ENCODE results near the gene CSNK2A1.
A peak's percentile ranks its signal among the peaks of the same experiment; 100 is the strongest.
"Not testable (repeated sequence)": the region's sequence is repeated elsewhere in the genome, so short reads cannot be mapped to it uniquely, and the experiment has no call there.

Gene CSNK2A1

DNA sequence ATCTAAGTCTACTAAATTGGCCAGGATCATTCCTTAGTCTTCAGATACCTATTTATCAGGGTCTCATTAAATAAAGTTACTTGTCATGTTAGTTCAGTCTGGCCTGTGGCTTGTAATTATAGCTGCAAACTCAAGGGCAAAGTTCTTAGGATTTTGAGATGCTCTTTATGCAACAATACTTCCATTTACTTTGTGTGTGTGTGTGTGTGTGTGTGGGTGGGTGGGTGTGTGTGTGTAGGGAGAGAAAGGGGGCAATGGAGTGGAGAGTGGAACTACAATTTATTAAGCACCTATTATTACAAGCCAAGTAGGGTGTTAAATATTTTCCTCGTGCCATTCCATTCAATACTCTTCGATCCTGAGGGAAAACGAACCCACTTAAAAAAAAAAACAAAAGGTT, 63.5 kb downstream of the CSNK2A1 start:
- DNase-seq: no peak

DNA sequence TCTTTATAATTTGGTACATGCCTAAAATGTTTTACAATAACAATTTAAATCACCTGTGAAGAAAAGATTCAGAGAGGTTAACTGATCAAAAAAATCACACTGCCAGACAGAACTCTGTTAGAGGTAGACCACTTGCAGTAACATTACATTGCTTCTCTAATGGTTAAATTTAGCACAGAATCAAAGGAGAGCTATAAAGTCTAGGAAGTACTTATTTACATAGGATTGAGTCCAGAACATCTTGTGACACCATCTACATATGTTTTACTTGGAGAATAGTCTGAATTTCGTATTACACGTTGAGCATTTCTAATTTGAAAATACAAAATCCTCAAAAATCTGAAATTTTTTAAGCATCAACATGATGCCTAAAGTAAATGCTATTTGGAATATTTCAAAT, 64.1 kb downstream of the CSNK2A1 start:
- DNase-seq: no peak

DNA sequence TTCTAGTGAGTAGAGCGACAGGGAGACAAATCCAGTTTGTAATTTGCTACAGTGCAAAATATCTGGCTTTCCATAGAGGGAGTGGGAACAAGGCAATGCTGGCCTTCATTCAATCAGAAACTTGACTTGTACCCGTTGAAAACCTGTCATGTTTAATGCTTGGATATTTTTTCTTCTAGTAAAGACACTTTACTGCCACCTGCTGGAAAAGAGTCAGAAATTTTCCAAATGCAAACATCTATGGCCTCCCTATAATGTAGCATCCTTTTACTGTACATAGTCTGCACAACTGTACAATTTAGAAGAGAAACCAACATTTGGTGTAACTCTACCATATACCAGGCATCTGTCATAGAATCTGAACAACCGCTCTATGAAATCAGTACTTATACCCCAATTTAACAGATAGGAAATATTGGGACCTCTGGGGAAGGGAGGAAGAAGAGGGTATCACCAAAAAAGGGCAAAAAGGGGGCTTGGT, 64.6 kb downstream of the CSNK2A1 start:
- DNase-seq: peak; percentile 23 to 59

DNA sequence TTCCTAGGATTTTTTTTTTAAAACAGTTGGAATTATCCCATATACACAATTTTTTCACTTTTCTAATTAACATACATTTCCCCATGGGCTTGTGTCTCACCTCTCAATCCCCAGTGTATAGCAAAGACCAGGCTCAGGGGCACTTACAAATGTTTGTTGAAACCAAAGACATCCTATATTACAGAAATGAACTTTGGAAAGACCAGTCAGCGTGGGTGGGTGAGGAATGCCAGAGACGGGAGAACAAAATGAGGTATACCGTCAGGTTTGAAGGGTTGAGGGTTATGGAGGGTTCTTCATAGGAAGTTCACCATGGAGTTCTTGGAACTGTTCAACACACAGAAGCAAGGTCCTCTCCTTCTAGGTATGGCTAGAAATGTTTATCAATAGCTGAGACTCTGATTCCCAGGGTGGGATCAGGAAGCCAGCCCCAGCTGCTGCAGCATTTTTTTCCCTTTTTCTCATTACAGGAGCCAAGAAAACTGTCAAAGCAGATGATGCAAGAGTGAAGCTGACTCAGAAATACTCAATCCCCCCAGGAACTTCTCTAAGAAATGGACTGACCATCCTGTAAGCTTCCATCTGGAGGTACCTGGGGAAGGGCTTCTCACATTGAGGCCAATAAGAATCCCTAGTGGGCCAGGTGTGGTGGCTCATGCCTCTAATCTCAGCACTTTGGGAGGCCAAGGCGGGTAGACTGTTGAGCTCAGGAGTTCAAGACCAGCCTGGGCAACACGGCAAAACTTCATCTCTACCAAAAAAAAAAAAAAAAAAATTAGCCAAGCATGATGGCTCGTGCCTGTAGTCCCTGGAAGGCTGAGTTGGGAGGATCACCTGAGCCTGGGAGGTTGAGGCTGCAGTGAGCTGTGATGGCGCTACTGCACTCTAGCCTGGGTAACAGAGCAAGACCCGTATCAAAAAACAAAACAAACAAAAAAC, 65.3 kb downstream of the CSNK2A1 start:
- DNase-seq: no peak

DNA sequence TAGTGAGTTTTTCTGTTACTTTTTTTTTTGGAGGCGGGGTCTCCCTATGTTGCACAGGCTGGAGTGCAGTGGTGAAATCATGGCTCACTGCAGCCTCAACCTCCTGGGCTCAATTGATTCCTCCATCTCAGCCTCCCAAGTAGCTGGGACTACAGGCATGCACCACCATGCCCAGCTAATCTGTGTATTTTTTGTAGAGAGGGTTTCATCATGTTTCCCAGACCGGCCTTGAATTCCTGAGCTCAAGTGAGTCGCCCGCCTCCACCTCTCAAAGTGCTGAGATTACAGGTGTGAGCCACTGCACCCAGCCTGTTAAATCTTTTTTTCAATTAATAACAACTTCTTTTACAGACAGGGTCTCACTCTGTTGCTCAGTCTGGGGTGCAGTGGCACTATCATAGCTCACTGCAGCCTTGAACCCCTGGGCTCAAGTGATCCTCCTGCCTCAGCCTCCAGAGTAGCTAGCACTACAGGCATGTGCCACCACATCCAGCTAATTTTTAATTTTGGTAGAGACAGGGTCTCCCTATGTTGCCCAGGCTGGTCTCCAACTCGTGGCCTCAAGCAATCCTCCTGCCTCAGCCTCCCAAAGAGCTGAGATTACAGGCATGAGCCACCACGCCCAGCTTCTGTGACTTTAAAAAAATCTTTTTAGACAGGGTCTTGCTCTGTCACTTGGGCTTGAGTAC, 66.9 kb downstream of the CSNK2A1 start:
- not testable (repeated sequence) for DNase-seq

DNA sequence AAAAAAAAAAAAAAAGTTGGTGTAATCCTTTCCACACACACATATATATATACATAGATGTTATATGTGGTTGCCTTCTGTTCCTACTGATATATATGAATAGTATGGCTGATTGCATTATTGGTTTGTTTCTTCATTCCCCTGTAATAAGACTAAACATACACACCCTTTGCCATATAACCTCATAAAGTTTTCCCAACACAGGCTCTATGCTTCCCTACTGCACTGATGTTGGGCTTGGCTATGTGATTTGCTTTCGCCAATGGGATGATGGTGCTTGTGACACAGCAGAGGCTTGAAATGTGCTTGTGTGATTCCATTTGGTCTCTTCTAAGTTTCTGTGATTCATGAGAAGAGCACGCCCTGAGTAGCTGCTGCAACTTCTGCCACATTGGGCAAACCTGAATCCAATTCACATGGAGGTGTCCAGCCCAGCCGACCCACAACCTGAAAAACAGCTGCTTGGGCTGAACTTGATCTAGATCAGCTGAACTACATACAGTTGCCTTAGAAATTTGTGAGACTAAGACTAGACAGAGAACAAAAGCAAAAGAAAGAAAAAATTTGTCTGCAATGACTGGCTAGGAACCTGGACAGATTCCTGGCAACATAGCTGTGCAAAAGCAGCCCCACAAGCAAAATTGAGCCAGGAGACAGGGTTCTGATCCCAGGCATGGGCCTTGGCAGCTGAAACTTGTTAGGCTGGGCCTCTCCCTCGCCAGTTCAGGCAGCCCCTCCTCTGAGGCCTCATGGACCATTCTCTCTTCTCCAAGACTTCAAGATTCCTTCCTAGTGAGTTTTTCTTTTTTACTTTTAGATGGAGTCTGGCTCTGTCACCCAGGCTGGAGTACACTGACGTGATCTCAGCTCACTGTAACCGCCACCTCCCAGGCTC, 67.9 kb downstream of the CSNK2A1 start:
- no peak for DNase-seq

DNA sequence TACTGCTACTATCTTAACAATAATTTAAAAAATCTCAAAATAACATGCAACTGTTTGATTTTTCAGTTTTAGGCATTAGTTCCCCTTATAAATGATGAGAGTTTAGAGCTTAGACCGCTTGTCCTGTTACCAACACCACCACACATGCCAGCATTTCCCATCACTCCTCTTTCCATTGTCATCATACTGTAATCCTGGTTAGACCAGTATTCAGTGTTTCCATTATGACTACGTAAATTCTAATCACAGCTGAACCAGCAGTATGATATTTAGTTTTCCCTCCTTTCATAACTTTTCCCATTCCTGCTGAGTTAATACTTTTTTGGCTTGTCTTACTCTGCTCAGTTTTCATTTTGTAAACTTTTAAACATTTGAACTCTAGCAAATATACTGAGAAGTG, 69.0 kb downstream of the CSNK2A1 start:
- no peak for DNase-seq

DNA sequence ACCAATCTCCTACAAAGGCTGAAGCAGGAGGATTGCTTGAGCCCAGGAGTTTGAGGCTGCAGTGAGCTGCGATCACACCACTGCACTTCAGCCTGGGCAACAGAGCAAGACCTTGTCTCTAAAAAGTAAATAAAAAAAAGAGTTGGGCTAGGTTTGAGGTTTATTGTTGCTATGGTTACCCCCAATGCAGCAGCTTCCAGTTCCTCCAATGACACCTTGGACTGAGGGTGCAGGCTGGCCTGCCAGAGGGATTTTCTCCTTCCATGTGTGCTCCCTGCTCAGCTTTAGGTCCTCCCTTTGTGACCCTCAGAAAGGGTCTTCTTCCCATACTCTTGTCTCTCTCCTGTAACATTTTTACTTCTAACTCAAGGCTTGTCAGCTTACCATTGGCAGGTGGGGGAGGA, 70.7 kb downstream of the CSNK2A1 start:
- no peak for DNase-seq

DNA sequence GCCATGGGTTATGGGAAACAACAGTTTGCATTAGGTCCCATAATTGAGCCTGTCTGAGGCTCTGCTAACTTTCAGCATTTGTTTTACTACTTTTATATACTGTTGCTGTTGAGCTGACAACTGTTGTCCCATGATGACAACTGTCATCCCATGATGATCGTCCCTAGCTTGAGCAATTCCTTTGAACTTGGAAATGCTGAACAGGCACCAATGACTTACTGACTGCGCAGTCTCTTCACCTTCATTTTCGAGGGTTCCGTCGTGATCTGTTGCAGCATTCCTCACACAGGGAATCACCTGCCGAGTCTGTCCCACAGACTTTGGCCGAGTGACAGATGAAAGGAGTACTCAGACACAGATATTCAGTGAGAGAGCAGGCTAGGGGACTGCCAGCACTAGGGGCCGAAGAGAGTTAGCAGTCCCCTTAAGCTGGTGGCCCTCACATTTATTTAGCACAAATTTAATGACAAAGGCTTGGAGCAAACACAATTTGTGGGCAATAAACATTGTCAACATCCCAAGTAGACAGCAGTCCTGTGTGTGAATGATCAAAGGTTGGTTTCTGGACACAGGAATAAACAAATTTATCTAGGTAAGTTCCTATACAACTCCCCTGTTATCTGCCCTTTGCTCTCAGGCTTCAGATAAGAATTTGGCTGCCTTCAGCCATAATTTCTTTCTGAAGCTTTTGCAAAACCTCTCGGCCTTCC, 71.3 kb downstream of the CSNK2A1 start:
- DNase-seq: no peak

DNA sequence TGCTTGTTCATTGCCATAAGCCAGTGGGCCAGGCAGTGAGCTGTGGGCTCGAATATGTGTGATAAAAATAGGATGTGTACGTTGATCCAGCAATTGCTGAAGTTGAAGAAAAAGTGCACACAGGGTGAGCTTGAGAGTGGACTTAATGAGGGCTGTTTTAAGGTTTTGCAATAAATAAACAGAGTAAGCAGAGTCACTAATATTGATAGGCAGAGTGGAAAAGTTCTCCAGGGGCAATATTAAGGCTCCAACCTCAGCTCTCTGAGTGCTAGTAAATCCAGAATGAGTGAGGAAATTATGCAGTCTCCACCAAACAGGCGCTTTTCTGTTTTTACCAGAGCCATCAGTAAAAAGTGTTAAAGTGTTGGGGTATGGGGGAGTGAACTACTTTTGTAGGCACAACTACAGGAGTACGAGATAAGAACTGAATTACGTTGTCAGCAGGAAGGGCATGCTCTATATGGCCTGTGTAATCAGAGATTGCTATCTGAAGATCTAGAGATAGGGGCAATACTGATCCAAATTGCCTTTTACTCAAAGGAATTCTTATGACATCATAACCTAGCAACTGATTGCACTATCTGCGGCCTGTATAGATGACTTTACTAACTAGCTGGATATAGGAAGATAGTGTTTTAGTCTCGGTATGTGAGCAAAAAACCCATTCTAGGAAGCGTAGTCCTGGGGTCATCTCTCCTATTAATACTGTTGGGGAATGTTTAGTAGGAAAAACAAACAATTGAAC, 73.7 kb downstream of the CSNK2A1 start:
- no peak for DNase-seq

DNA sequence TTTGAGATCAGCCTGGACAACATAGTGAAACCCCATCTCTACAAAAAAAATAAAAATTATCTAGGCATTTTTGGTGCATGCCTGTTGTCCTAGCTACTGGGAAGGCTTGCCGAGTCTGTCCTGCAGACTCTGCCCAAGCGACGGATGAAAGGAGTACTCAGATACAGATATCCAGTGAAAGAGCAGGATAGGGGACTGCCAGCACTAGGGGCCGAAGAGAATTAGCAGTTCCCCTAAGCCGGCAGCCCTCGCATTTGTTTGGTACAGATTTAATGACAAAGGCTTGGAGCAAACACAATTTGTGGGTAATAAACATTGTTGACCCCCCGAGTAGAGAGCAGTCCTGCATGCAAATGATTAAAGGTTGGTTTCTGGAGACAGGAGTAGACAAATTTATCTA, 75.8 kb downstream of the CSNK2A1 start:
- no peak for DNase-seq

DNA sequence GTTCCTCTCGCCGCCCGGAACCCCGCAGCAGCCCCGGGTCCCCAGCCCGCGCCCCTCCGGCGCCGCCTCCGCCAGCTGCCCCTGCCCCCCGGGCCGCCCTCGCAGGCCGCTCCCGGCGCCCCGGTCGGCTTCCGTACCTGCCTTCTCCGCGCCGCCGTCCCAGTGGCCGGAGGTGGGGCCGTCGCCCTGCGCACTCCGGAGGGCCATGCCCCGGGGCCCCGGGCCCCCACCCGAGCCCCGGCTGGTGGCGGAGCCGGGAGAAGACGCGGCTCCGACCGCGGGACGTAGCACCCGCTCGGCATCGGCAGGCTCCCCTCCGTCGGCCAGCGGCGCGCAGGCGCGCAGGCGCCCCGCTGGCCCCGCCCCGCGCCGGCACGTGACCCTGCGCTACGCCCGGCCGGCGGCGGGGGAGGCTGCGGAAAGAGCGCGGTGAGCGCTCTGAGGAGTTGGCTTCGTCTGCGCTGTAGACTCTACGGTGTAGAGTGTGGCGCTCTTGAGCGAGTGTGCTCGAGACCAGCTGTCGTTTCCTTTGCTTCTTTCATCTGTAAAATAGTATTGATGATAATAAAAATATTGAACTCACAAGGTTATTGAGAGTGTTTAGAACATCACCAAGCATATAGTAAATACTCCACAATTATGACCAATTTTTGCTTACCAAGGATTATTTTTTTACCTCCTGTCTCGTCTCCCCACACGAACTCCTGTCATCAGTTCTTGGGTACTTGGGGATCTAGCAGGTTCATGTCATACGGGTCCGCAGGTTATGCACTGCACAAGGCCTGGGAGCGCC, 81.2 kb downstream of the CSNK2A1 start, which contains the start of gene TBC1D20:
TSS of gene TBC1D20 (minus strand) at position 335 of the 793 bp plus-strand sequence. CDS start at position 207, 128 bp downstream.
- peak; percentile 86 to 91 for DNase-seq

DNA sequence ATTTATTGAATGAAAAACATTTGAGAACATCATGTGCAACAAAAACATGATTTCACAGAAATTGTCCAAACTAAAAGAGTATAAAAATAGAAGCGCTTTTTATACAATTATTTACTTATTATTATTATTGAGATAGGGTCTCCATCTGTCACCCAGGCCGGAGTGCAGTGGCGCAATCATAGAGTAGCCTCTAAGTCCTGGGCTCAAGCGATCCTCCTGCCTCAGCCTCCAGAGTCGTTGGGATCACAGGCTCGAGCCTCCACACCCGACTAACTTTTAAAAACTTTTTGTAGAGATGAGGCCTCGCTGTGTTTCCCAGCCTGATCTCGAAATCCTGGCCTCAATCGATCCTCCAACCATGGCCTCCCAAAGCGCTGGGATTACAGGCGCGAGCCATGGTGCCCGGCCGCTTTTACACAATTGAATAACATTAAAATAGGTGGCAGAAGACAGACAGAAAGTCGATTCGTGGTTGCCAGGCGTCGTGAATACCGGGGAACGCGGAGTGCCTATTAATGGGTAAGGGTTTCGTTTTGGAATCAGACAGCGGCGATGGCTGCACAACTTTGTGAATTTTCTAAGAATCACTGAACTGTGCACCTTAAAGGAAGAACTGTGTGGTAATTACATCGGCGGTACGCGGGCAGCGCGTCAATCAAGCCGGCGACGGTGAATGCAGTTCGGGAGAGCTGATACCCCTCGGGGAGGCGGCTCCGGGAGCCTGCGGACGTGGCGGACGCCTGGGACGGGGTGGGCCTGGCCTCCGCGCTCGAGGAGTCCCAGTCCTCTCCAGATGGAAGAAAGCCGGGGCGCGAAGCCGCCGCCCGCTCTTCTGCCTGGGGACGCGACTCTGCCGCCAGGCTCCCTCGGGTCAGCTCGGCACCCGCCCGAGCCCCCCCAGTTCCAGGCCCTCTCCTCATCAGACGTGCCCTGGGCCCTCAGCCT, 82.1 kb downstream of the CSNK2A1 start:
- peak; percentile 32 to 41 for DNase-seq

DNA sequence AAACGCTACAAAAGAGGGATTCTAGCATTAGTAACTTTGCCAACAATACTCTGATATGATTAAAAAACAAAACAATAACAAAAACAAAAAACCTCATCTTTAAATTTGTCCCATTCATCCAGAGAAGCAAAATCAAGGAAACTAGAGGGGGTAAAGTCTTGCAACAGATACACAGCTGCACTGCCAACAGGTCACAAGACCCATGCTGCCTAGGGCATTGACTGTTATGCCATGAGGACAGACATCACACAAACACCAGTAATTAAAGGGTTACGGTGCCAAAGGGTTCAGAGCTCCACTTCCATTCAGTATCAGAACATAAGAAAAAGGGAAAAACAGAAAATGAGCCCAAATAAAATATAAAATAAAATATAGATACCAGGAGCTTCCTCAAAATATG, 82.9 kb downstream of the CSNK2A1 start:
- DNase-seq: no peak

DNA sequence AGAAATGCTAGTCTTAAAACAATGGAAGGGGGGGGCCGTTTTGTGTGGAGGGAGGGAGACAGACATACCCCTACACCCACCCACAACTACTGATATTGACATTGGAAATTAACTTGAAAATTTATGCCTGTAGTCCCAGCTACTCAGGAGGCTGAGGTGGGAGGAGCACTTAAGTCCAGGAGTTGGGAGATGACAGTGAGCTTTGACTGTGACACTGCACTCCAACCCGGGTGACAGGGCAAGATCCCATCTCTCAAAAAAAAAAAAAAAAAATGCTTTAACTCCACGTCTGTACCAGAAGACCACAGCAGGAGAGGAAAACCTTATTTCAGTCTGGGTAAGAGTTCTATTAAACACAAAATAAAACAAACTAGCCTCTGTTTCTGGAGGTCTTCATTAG, 83.4 kb downstream of the CSNK2A1 start:
- DNase-seq: no peak

DNA sequence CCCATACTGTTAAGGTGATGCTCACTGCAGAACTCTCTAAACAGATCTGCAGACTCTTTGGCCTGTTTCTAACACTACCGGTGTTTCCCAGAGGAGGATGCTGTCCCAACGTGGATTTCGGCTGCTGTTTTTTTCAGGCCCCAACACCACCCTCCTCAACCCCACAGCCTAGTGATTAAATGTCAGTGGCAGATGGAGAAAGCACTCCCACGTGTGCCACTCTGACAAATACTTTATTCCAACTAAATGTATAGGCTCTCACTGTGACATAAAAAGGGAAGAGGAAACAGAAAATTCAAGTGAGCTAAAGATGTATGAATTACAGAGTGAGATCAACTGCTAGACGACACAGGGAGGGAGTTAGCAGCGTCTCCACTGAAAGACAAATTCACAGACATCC, 84.8 kb downstream of the CSNK2A1 start:
- DNase-seq: no peak

DNA sequence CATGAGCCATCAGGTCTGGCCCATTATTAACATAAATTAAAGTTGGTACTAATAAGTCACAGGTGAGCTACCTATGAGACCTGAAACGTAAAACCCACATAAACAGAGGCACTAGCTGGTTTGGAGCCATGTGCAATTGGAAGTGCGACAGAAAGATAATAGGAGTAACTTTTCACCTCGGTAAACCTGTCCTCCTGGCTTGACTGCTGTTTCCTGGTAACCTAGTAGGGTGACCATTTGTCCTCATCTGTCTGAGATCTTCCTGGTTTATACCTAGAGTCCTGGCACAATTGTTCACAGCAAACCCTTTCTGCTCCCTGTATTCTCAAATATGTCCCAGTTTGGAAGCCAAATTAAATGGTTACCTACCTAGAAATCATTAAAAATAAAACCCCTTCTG, 88.6 kb downstream of the CSNK2A1 start:
- no peak for DNase-seq

DNA sequence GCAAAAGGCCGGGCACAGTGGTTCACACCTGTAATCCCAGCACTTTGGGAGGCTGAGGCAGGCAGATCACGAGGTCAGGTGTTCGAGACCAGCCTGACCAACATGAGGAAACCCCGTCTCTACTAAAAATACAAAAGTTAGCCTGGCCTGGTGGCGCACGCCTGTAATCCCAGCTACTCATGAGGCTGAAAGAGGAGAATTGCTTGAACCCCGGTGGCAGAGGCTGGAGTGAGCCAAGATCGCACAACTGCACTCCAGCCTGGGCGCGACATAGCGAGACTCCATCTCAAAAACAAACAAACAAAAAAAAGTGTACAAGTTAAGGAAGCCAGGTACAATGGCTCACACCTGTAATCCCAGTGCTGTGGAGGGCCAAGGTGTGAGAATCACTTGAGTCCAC, 91.6 kb downstream of the CSNK2A1 start:
- DNase-seq: not testable (repeated sequence)

All from NCI-H2081 (cell line).